ENCODE data around the gene CAPRIN1. TPM values are rescaled to one million over a fixed set of nuclear protein-coding genes. Genes with fewer than 3 reads are reported as not detected.

Gene CAPRIN1
- total and polyA plus RNA-seq, 2 donors (not counting 3 experiments of a cell fraction or from before 2014, with no cell fraction given) = 138 to 279 TPM

DNA sequence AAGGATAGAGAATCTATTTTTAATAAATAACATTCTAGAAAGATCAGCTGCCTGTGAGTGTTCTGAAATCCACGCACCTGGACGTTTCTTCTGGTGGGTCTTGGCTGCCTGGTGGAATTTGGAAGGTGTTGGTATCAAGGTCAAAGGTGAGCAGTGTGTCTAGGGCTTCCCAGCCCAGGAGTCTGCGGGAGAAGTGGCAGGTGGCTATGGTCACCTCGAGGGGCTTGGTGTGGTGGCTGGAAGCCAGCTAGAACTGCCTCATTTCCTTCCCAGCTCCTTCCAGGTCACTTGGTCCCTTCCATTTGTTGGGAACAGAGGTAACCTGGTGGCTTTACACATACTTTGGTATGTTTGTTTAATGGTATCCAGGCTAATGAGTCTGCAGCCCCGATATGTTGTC is 95.3 kb downstream of the CAPRIN1 start:
- H3K79me2 ChIP-seq (ENCODE audit: control insufficient read depth, insufficient read depth, low read length) = no peaks in the 10 kb centered on the region
- no peak for FAIRE-seq
- H3K27me3 ChIP-seq (ENCODE audit: control insufficient read depth in 2 of 2, insufficient read depth in 2 of 2, low read length in 2 of 2) = no peaks in the 10 kb centered on the region
- dilution Hi-C loops (cut with MboI; ENCODE audit: extremely low pct_ligation_motif_present, low sequenced_read_pairs) (no loop called here), intact Hi-C loops (cut with micrococcal nuclease) (no loop called here)
- DNase-seq (ENCODE audit: low read depth, low spot score) = no peak
- TF ChIP-seq CTCF (IDR thresholded peaks at IDR 0.05; ENCODE audit: extremely low read depth in 1 of 2, insufficient read depth in 1 of 2, low read depth in 1 of 2, low read length in 2 of 2) (no peak), POLR2AphosphoS5 (IDR thresholded peaks at IDR 0.05; ENCODE audit: insufficient read depth, low read depth, low read length) (no peak), EZH2 (IDR thresholded peaks at IDR 0.05; ENCODE audit: borderline replicate concordance, low read depth, low read length, severe bottlenecking) (no peak), POLR2A (IDR thresholded peaks at IDR 0.05; ENCODE audit: low read depth, low read length) (no peak), MAX (IDR thresholded peaks at IDR 0.05; ENCODE audit: insufficient read depth, insufficient read length) (no peak), GATA2 (IDR thresholded peaks at IDR 0.05; ENCODE audit: insufficient read depth, insufficient read length, low read depth, low read length) (no peak), FOS (IDR thresholded peaks at IDR 0.05; ENCODE audit: borderline replicate concordance, insufficient read depth, low read length) (no peak), MYC (IDR thresholded peaks at IDR 0.05; ENCODE audit: low read depth, low read length) (no peak), JUN (IDR thresholded peaks at IDR 0.05; ENCODE audit: borderline replicate concordance, insufficient read depth, insufficient read length, low read depth) (no peak)
- H3K4me2 ChIP-seq (ENCODE audit: insufficient read depth, low read length) = no peak overlapping the region
- peaks cover 23 to 32% of the 10 kb centered on the region in 2 experiments for H3K36me3 ChIP-seq (ENCODE audit: control insufficient read depth in 2 of 2, extremely low read depth in 1 of 2, insufficient read depth in 2 of 2, low read length in 2 of 2)
- ChIA-PET CTCF (no interaction called here), POLR2A (no interaction called here)
- no peak overlapping the region for H2AFZ ChIP-seq (ENCODE audit: low read depth, low read length)
- no peak overlapping the region for H3K27ac ChIP-seq (ENCODE audit: insufficient read depth, low read depth, low read length)
- H3K4me1 ChIP-seq (ENCODE audit: control insufficient read depth, extremely low read depth, insufficient read depth, low read length) = no peaks in the 10 kb centered on the region
- no peak overlapping the region for H3K9ac ChIP-seq (replicated peaks; ENCODE audit: extremely low read depth, insufficient read depth, low read length)
- H4K20me1 ChIP-seq (replicated peaks; ENCODE audit: control insufficient read depth, extremely low read depth, insufficient read depth, low read length) = no peaks in the 10 kb centered on the region
- no peak overlapping the region for H3K4me3 ChIP-seq (replicated peaks in 1 of 3; ENCODE audit: insufficient read depth in 1 of 3, low read depth in 1 of 3, low read length in 3 of 3)
- H3K9me3 ChIP-seq (replicated peaks; ENCODE audit: control insufficient read depth, insufficient read depth, low read length) = no peaks in the 10 kb centered on the region
- BruUV-seq (replicated peaks) = no TSS peak
- H3K9me1 ChIP-seq (replicated peaks; ENCODE audit: control insufficient read depth, extremely low read depth, insufficient read depth, low read length) = no peaks in the 10 kb centered on the region
